Measurements from ENCODE around the gene ECI1.
"Not testable (repeated sequence)": the region's sequence is repeated elsewhere in the genome, so short reads cannot be mapped to it uniquely, and the experiment has no call there.

Gene ECI1

DNA sequence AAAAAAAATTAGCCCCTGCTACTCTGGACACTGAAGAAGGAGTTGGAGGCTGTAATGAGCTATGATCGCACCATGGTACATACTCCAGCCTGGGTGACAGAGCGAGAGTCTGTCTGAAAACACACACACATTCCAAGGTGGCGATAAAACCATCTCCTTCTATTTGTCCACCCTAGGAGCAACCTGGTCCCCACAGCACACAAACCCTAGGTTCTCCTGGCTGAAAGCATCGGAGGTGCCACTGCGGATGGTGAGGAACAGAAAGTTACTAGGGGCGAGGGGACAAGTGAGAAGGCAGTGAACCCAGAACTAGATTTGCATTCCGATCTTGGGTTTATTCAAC, 1.4 kb upstream of the ECI1 start:
- no peak for DNase-seq

- peak in 2 of 4 experiments; percentile 32 to 36 for DNase-seq
Observed at GRCh38 chr16:2250652-2251295, 613 bp downstream of the ECI1 start.

- DNase-seq = no peak
Observed at GRCh38 chr16:2246301-2246885, 5.0 kb downstream of the ECI1 start.

DNA sequence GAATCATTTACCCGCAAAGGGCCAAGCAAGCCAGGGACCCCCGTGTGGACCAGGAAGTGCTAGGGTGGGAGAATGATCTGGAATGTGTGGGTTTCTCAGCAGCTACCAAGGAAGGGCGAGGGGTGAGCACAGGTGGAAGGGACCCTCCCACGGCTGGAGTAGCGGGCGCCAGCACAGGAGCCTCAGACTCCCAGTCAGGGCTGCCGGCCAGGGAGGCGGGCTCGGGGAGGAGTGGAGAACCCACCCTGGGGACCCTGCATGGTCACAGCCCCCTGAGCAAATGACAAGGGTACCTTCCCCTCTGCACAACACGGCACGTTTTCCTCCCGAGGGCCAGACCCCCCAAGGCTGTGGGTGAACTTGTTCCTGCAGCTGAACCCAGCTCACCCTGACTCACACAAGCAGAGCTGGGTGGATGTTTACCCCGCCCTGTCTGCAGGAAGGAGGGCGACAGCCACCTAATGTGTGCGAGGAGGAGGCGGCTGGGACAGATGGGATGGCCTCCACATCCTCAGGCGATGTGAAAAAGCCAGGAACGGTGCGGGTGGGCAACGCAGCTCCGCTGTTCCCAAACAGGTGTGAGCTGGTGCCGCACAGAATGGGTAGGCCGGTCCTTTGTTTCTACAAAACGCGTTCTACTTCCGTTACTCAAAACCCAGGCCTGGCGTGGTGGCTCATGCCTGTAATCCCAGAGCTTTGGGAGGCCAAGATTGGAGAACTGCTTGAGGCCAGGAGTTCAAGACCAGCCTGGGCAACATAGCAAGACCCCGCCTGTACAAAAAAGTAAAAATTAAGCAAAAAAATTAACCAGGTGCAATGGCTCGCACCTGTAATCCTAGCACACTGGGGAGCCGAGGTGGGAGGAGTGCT, 6.2 kb downstream of the ECI1 start:
- no peak for DNase-seq

DNA sequence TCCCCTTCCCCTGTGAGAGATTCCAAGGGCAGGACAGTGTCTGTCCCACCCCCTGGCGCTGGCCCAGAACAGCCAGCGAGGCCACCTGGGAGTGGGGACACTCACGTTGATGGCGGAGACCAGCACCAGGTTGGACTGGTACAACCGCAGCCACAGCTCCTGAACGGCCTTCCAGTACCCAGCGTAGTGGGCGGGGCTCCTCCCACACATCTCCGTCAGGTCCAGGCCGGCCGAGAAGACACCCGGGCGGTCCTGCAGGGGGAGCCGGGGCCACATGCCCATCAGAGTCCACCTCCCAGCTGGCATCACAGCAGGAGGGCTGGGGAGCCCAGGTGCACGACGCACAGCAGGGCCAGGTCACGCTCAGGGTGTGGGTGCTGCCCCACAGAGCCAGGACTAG, 7.1 kb downstream of the ECI1 start:
- DNase-seq = no peak

DNA sequence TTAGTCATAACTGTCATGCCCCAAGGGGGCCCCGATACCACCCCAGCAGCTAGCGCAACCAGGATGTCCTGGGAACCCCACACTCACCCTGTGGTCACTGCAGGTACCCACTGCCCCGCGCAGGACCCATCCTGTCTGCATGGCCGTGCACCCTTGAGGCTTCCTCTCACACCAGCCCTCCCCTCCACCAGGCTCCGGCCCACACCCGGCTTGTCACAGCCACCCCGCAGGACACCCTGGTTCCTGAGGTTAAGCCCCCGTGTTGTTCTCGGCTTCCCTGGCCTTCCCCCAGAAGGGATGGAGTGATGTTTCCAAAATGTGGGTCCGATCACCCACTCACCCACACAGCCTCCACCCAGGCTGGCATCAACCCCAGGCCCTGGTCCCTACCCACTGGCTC, 7.6 kb downstream of the ECI1 start:
- DNase-seq = no peak

DNA sequence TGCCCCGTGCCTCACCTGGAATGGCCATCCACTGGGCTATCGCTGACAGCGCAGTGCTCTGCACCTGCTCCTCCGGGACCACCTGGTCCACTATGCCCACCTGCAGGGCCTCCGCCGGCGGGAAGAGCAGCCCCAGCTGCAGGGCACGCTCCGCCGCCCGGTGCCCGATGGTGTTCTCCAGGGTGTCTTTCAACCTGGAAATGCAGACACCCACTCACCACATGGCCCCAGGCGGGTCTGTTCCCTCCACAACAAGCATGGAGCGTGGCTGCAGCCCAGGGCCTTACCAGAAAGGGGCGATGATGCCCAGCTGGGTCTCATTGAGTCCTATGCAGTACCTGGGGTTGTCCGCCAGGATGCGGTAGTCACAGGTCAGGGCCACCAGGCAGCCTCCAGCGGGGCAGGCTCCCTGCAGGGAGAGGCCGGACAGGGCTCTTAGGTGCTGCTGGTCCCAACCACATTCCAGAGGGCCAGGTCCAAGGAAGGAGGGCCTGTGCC, 8.3 kb downstream of the ECI1 start:
- DNase-seq = no peak

DNA sequence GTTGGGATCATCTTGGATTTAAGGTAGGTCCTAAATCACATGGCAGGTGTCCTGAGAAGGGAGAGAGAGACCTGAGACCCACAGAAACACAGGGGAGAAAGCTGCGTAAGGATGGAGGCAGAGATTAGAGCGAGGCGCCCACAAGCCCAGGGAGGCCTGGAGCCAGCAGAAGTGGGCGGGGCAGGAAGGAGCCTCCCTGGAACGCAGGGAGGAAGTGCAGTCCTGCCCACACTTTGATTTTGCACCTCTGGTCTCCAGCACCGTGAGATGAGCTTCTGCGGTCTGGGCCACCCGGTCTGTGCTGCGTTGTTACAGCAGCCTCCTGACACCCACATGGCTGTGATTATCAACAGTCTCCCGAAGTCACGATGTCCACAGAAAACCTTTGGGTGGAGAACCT, 8.8 kb downstream of the ECI1 start:
- DNase-seq = peak in 2 of 4 experiments; percentile 29 to 52

GRCh38 chr16:2240331-2240730, 11.1 kb downstream of the ECI1 start:
- DNase-seq = not testable (repeated sequence)

DNA sequence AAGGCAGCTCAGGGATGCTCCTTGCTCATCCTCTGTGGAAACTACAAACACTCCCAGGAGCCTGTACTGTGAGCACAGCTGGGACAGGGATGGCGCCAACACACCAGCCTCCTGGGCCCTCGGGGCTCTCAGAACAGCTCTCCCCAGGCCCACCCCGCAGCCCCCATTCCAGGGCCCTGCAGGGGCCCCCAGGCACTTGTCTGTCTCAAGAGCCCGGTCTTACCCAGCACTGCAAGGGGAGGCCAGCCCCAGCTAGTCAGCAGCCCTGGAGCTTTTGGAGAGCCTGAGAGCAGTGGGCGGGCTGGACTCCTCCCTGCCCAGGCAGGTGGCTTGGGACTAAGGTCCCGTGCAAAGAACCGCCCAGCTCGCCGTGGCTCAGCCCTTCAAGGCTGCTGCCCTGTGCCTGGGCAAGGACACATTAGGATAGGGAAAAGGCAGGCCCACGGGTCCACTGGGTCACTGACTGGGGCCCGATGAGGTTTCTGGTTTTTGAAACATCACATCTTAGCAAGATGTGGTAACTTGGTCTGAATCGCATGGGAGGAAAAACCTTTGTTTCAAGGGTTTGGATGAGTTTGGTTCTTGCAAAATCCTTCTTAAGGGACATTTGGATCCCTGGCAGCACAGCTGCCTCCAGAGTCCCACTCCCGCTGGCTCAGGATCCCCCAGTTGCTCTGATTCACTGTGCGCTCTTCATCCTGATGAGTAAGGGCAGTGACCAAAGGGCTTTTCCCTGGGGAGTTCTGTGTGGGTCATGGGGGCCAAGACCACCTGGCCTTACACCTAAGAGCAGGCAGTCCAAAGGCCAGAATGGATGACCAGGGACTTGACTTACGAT, 12.3 kb downstream of the ECI1 start:
- no peak for DNase-seq

DNA sequence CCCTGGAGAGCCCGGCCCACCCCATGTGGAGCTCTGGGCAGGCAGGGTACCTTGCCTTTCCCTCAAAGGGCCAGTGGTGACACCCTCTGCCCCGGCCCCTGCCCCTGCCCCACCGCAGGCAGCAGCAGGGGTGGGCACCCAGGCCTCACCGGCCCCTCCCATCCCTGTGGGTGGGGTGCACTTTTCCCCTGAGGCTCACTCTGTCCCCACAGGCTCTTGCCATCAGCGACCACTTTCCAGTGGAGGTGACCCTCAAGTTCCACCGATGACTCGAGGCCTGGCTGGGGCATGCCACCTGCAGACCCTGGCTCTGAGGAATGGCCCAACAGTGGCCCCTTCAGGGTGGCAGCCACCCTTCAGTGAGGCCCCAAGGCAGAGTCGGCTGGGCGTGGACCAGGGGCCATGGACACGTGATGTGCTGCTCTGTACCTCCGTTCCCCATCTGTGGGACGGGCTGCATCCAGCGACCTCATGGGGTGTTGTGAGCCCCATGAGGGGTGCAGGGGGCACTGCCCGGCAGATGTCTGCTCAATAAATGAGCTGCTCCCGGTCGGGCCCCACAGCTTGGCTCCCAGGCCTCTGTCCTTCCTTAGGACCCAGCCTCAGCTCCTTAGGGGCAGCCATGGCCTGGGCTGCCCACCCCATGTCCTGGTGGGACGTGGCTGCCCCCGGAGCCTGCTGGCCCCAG, 13.1 kb downstream of the ECI1 start:
- DNase-seq = no peak

- peak in 1 of 4 experiments; percentile 10 for DNase-seq
Observed at GRCh38 chr16:2237493-2238149, 13.8 kb downstream of the ECI1 start.

DNA sequence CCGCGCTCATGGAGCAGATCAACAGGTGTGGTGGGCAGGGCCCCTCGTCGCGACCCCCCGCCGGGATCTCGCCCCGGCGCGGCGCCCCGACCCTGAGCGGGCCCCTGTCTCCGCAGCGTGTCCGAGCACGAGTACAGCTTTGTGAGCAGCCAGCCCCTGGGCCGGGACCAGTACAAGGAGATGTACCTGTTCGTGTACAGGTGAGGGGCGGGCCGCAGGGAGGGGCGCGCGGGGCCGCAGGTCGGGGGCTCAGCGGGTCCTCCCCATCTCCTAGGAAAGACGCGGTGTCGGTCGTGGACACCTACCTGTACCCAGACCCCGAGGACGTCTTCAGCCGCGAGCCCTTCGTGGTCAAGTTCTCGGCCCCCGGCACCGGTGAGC, 14.3 kb downstream of the ECI1 start:
- DNase-seq = no peak

DNA sequence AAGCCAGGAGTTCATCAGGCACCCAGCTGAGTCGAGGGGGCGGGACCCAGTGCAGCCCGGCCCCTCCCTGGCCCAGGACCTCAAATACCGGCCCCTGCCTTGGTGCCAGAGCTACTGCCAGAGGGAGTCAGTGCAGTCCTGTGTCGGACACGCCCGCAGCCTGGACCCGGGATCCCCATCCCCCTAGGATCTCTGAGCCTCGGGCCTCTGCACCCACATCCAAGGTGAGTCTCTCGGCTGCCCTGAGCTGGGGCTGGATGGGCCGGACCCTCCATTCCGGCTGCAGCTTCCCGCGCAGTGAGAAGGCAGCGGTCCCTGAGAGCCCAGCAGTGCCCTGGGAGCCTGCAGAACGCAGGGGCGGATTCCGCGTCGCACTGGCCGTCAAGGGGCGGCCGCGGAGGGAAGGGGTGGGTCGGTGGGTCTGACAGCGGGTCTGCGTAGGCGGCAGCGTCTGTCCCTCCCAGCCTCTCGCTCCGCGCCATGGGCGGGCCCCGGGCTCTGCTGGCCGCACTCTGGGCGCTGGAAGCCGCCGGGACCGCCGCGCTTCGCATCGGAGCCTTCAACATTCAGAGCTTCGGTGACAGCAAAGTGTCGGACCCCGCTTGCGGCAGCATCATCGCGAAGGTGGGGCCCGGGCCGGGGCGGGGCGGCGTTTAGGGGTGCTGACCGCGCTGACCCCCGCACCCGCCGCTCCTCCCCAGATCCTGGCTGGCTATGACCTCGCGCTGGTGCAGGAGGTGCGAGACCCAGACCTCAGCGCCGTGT, 14.9 kb downstream of the ECI1 start, which contains the start of gene DNASE1L2:
Gene DNASE1L2 (plus strand): TSS at position 108 of the 765 bp plus-strand sequence. CDS start 373 bp downstream, at position 481.
- DNase-seq = peak in 3 of 4 experiments; percentile 26 to 40 (median 36)

GRCh38 chr16:2235695-2236336, 15.6 kb downstream of the ECI1 start:
- no peak for DNase-seq

- DNase-seq = no peak
Observed at GRCh38 chr16:2235234-2235651, 16.1 kb downstream of the ECI1 start.

- DNase-seq = no peak
Observed at GRCh38 chr16:2234813-2235170, 16.6 kb downstream of the ECI1 start.

DNA sequence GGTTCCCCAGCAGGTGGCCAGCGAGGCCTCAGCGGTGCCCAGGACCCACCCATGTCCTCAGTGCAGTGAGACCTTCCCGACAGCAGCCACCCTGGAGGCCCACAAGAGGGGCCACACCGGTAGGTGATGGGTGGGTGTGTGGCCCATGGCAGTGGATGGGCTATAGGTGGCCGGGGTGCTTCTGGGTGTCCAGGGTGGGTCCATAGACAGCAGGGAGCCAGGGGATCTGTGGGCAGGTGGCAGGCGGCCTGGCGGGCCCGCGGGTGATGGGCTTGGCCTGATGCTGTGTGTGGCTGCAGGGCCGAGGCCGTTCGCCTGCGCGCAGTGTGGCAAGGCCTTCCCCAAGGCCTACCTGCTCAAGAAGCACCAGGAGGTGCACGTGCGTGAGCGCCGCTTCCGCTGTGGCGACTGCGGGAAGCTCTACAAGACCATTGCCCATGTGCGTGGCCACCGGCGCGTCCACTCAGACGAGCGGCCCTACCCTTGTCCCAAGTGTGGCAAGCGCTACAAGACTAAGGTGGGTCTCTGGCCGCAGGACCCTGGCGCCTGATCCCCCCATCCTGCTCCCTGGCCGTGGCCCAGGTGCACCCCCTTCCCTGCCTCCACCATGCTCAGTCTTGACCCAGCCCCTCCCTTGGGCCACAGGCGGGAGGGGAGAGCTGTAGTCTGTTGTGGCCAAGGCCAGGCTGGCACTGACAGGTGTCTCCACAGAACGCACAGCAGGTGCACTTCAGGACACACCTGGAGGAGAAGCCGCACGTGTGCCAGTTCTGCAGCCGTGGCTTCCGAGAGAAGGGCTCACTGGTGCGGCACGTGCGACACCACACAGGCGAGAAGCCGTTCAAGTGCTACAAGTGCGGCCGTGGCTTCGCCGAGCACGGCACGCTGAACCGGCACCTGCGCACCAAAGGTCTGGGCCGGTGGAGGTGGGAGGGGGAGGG, 17.2 kb downstream of the ECI1 start:
- DNase-seq = no peak
